IMR-90 (cell line): Measurements from ENCODE around the gene PHACTR3. TPM values are rescaled to one million over a fixed set of nuclear protein-coding genes. Genes with fewer than 3 reads are reported as not detected.

Experiments used
- ATAC-seq: fragments of 200-7000 bp; cut with Tn5 transposase; 2 replicates; pipeline ENCODE4 v1.9.1; 2020; ENCODE audit warnings: low read depth, mild to moderate bottlenecking, moderate library complexity
- BruUV-seq: library from RNA; stranded (reverse); fragments of 400-500 nt; replicated peaks from 2 replicates; lab custom pipeline; 2021; lab: Mats Ljungman, UMichigan
- CTCF ChIA-PET: fragments of 300-600 bp; formaldehyde crosslinking; extraction: SDS; loops from one replicate; lab custom pipeline; 2021; ENCODE audit warnings: antibody characterized with exemption; lab: Yijun Ruan, JAX
- POLR2A ChIA-PET: fragments of 300-600 bp; sonication (Branson Sonifier 250); formaldehyde crosslinking; loops from one replicate; lab custom pipeline; 2022; ENCODE audit warnings: antibody characterized with exemption; ENCODE audit not compliant: unreplicated experiment; lab: Charles Lee
- DNase-seq: peaks from one replicate; pipeline ENCODE4 v3.0.0; 2013
- H2AFZ ChIP-seq: replicated peaks from 2 replicates; pipeline ENCODE3; 2013; ENCODE audit warnings: low read length, mild to moderate bottlenecking; ENCODE audit not compliant: poor library complexity
- H2AK5ac ChIP-seq: 2 replicates; pipeline ENCODE4 v1.6.1; 2013; ENCODE audit warnings: low read depth, low read length, inconsistent platforms
- H2AK9ac ChIP-seq: replicated peaks from 2 replicates; pipeline ENCODE3; 2013; ENCODE audit warnings: mild to moderate bottlenecking, low read depth, low read length, moderate library complexity; ENCODE audit not compliant: poor library complexity
- H2BK120ac ChIP-seq: 2 replicates; pipeline ENCODE4 v1.6.1; 2013; ENCODE audit warnings: low read depth, low read length, inconsistent platforms
- H2BK15ac ChIP-seq: 3 replicates; pipeline ENCODE4 v1.6.1; 2013; ENCODE audit warnings: low read depth, low read length, inconsistent platforms
- H2BK20ac ChIP-seq: 2 replicates; pipeline ENCODE4 v1.6.1; 2013; ENCODE audit warnings: low read depth, mild to moderate bottlenecking, inconsistent platforms, low read length, moderate library complexity
- H2BK5ac ChIP-seq: 2 replicates; pipeline ENCODE4 v1.6.1; 2013; ENCODE audit warnings: mild to moderate bottlenecking, low read depth, low read length, inconsistent platforms; ENCODE audit not compliant: poor library complexity, severe bottlenecking
- H3K14ac ChIP-seq: replicated peaks from 2 replicates; pipeline ENCODE4 v1.6.1; 2013; ENCODE audit warnings: low read depth, low read length, inconsistent platforms
- H3K18ac ChIP-seq: 2 replicates; pipeline ENCODE4 v1.6.1; 2013; ENCODE audit warnings: low read depth, low read length, control low read depth
- H3K23ac ChIP-seq: 2 replicates; pipeline ENCODE4 v1.6.1; 2013; ENCODE audit warnings: low read depth, low read length, inconsistent platforms
- H3K27ac ChIP-seq: 2 replicates; pipeline ENCODE4 v1.5.1; 2013; ENCODE audit warnings: mild to moderate bottlenecking, control low read depth, low read length; ENCODE audit not compliant: insufficient read depth
- H3K27me3 ChIP-seq: 2 replicates; pipeline ENCODE4 v1.6.1; 2013; ENCODE audit warnings: low read length; ENCODE audit not compliant: control insufficient read depth, insufficient read depth
- H3K36me3 ChIP-seq: 2 replicates; pipeline ENCODE4 v1.6.1; 2013; ENCODE audit warnings: low read length, mixed read lengths; ENCODE audit not compliant: control insufficient read depth, insufficient read depth
- H3K4ac ChIP-seq: 2 replicates; pipeline ENCODE4 v1.6.1; 2013; ENCODE audit warnings: low read depth, low read length, inconsistent platforms
- H3K4me1 ChIP-seq: 2 replicates; pipeline ENCODE4 v1.6.1; 2013; ENCODE audit warnings: low read length, mixed read lengths; ENCODE audit not compliant: control insufficient read depth, insufficient read depth
- H3K4me2 ChIP-seq: 2 replicates; pipeline ENCODE4 v1.6.1; 2013; ENCODE audit warnings: low read depth, mild to moderate bottlenecking, control low read depth, low read length, moderate library complexity
- H3K4me3 ChIP-seq: 2 replicates; pipeline ENCODE4 v1.5.1; 2013; ENCODE audit warnings: low read depth, mild to moderate bottlenecking, control low read depth, low read length, moderate library complexity; ENCODE audit not compliant: insufficient read depth
- H3K56ac ChIP-seq: 2 replicates; pipeline ENCODE4 v1.6.1; 2013; ENCODE audit warnings: low read length, inconsistent platforms; ENCODE audit not compliant: insufficient read depth; ENCODE audit errors: extremely low read depth
- H3K79me1 ChIP-seq, 2 experiments: 2 replicates each; pipeline ENCODE4 v1.6.1; 2013; ENCODE audit warnings: low read length in 2 of 2, inconsistent platforms in 1 of 2, low read depth in 1 of 2
- H3K9ac ChIP-seq: 2 replicates; pipeline ENCODE4 v1.6.1; 2013; ENCODE audit warnings: low read depth, low read length, control low read depth
- H3K9me1 ChIP-seq: 2 replicates; pipeline ENCODE4 v1.6.1; 2013; ENCODE audit warnings: low read length, inconsistent platforms; ENCODE audit not compliant: insufficient read depth
- H3K9me3 ChIP-seq: 2 replicates; pipeline ENCODE4 v1.6.1; 2013; ENCODE audit warnings: low read length; ENCODE audit not compliant: control insufficient read depth, insufficient read depth
- H4K20me1 ChIP-seq: 2 replicates; pipeline ENCODE4 v1.6.1; 2013; ENCODE audit warnings: low read length, inconsistent platforms; ENCODE audit not compliant: insufficient read depth
- H4K5ac ChIP-seq: 2 replicates; pipeline ENCODE4 v1.6.1; 2013; ENCODE audit warnings: mild to moderate bottlenecking, low read depth, low read length, control low read depth
- H4K8ac ChIP-seq, 2 experiments: 2 replicates each; pipeline ENCODE4 v1.6.1; 2013; ENCODE audit warnings: low read depth in 2 of 2, low read length in 2 of 2, control low read depth in 1 of 2, inconsistent platforms in 1 of 2
- H4K91ac ChIP-seq: 2 replicates; pipeline ENCODE4 v1.6.1; 2013; ENCODE audit warnings: low read depth, low read length, inconsistent platforms; ENCODE audit not compliant: insufficient read depth
- MAFK ChIP-seq: IDR thresholded peaks from 2 replicates; pipeline ENCODE4 v1.6.1; 2012; ENCODE audit warnings: low read depth, low read length, improper control_type of control experiment
- MAZ ChIP-seq: IDR thresholded peaks from 2 replicates; pipeline ENCODE4 v1.6.1; 2012; ENCODE audit warnings: low read depth, mild to moderate bottlenecking, low read length, improper control_type of control experiment, moderate library complexity, borderline replicate concordance
- WGBS, 2 experiments: methylation state at CpG; one replicate each; pipeline versions ENCODE4 v1.1.5 to v1.1.7; 2013; ENCODE audit warnings: missing lambda C conversion rate in 2 of 2; ENCODE audit not compliant: insufficient read length in 1 of 2; ENCODE audit errors: extremely low coverage in 2 of 2; 5-methylcytosine and 5-hydroxymethylcytosine counted together
- dilution Hi-C: fragments of 300-500 bp; cut with HindIII; formaldehyde crosslinking; loops from one replicate; pipeline ENCODE4 v1.14.3; 2018; ENCODE audit warnings: low sequenced_read_pairs; ENCODE audit not compliant: unreplicated experiment
- in situ Hi-C: fragments of 300-500 bp; cut with MboI; formaldehyde crosslinking; loops from 3 replicates; pipeline ENCODE4 v1.14.3; 2019; ENCODE audit warnings: low sequenced_read_pairs, inconsistent platforms, mixed read lengths
- intact Hi-C: fragments of 100-400 bp; cut with micrococcal nuclease; formaldehyde crosslinking; loops from 2 replicates; pipeline ENCODE4 v1.10.0; 2022
- polyA plus RNA-seq, 3 experiments: library from polyadenylated mRNA; depleted of rRNA; stranded (reverse); fragments of >200 nt; gene quantifications; 2 replicates each; pipeline ENCODE4 v1.2.3, GENCODE V29; 2012; ENCODE audit warnings: low replicate concordance in 1 of 3
- total RNA-seq: library from RNA; depleted of rRNA; stranded (reverse); fragments of >200 nt; gene quantifications from 2 replicates; pipeline ENCODE4 v1.2.3, GENCODE V29; 2012
- TF ChIP-seq, protein P1 (sequence below): fragments of 150-350 bp; IDR thresholded peaks from 2 replicates; pipeline ENCODE4 v1.6.1; 2017; ENCODE audit warnings: mild to moderate bottlenecking, antibody characterized with exemption, low read length, low read depth

The PHACTR3 gene
- total and polyA plus RNA-seq, 2 of the 4 experiments (the other 2 are of a cell fraction), result not detected

DNA sequence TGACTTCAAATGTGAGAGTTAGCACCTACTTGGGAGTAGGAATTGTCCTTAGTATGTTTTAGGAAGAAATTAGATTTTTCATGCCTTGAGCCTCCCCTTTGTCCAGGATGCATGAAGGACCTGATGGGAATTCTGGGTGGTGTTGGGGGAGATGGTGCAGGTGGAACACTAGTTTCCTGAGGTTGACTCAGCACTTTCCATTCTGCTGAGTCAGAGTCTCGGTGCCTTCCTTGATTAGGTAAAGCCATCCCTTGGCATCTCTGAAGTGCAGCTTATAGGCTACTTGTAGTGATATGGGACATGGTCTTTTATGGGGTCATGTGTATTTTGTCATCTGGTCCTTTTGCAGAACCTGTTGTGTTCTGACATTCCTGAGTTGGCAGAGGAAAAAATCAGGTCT is 105.3 kb downstream of the PHACTR3 start:
- Histone ChIP-seq H2AK9ac (no peak overlapping the region), H3K18ac (no peak overlapping the region), H2BK120ac (no peak overlapping the region), H3K56ac (no peak overlapping the region), H3K23ac (no peak overlapping the region), H3K4me1 (no peaks in the 10 kb centered on the region), H2BK20ac (no peak overlapping the region), H2BK5ac (no peak overlapping the region), H4K8ac (no peak overlapping the region), H3K27ac (no peak overlapping the region), H2AFZ (no peak overlapping the region), H4K20me1 (no peaks in the 10 kb centered on the region), H3K14ac (no peak overlapping the region), H3K27me3 (no peaks in the 10 kb centered on the region), H3K4me3 (no peak overlapping the region), H2AK5ac (no peak overlapping the region), H3K79me1 (no peaks in the 10 kb centered on the region), H3K9me3 (peaks cover 18% of the 10 kb centered on the region), H3K9me1 (no peaks in the 10 kb centered on the region), H2BK15ac (no peak overlapping the region), H4K5ac (no peak overlapping the region), H3K9ac (no peak overlapping the region), H3K4me2 (no peak overlapping the region), H3K36me3 (no peaks in the 10 kb centered on the region), H4K91ac (no peak overlapping the region), H3K4ac (no peak overlapping the region)
- intact Hi-C loops, result no loop called here
- ChIA-PET CTCF (no interaction called here), POLR2A (no interaction called here)
- ATAC-seq, result no peak
- TF ChIP-seq MAZ (no peak), MAFK (0 out of 2 replicates have a peak, but pooled peaks have one; percentile 24)
- TF ChIP-seq, protein P1, sequence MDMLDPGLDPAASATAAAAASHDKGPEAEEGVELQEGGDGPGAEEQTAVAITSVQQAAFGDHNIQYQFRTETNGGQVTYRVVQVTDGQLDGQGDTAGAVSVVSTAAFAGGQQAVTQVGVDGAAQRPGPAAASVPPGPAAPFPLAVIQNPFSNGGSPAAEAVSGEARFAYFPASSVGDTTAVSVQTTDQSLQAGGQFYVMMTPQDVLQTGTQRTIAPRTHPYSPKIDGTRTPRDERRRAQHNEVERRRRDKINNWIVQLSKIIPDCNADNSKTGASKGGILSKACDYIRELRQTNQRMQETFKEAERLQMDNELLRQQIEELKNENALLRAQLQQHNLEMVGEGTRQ, result no peak
- BruUV-seq, result no TSS peak
- 20% methylated on average over 1 of the region's 1 CpG; no CpG with 5 or more reads in 1 of the 2 experiments for WGBS, 2 experiments
- in situ Hi-C loops, result no loop called here
- dilution Hi-C loops, result no loop called here
- DNase-seq, result no peak
